Stimulated activated CD8-positive, alpha-beta memory T cell treated with anti-CD3 and anti-CD28 coated beads, Interleukin-4, amount 100 ng/mL, for 4 hours (primary cell): Measurements from ENCODE around the gene GMCL1.

Experiments
- DNase-seq, 2 donors: peaks; one replicate each; pipeline ENCODE4 v3.0.0-alpha.2; 2020; ENCODE audit warnings: low read depth in 2 of 2, low spot score in 1 of 2

The GMCL1 gene

DNA sequence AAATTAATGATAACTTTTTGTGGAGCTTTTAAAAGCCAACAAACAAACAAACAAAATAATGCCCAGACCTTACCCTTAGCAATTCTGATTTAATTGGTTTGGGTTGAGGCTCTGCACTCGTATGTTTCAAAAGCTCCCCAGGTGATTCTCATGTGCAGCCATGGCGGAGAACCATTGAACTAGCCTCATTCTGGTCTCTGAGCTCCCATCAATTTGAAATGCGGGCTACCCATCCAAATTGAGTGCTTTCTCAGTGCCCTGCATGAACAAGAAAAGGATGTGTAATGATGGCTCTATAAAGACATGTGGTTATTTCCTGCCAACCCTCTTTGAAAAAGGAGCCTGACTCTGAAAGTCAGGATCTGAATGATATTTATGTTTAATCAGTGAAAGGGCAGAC lies 93.7 kb downstream of the GMCL1 start:
- DNase-seq: no peak

- DNase-seq: no peak
These were observed 97.5 kb downstream of the GMCL1 start for GRCh38 chr2:69926849-69927515.
